Muscle of leg (tissue), 11 donors: ENCODE results near the gene CHST3. TPM values are rescaled to one million over a fixed set of nuclear protein-coding genes. Genes with fewer than 3 reads are reported as not detected.

Source experiments
- DNase-seq: peaks from one replicate; pipeline ENCODE4 v3.0.0; 2013
- H3K27ac ChIP-seq: one replicate; pipeline ENCODE4 v1.5.1; 2013; ENCODE audit warnings: mild to moderate bottlenecking, low read length, control low read depth
- H3K27me3 ChIP-seq: one replicate; pipeline ENCODE4 v1.6.1; 2013; ENCODE audit warnings: low read length; ENCODE audit not compliant: control insufficient read depth, insufficient read depth
- H3K36me3 ChIP-seq: one replicate; pipeline ENCODE4 v1.6.1; 2013; ENCODE audit warnings: low read length; ENCODE audit not compliant: control insufficient read depth, insufficient read depth
- H3K4me1 ChIP-seq: one replicate; pipeline ENCODE4 v1.6.1; 2013; ENCODE audit warnings: low read length; ENCODE audit not compliant: control insufficient read depth, insufficient read depth
- H3K4me3 ChIP-seq: one replicate; pipeline ENCODE4 v1.5.1; 2013; ENCODE audit warnings: low read length, control low read depth
- H3K9me3 ChIP-seq: replicated peaks from 2 replicates; pipeline ENCODE4 v1.6.1; 2013; ENCODE audit warnings: low read depth, low read length; ENCODE audit not compliant: control insufficient read depth
- WGBS: methylation state at CpG from one replicate; pipeline ENCODE4 v1.1.5; 2013; ENCODE audit warnings: missing lambda C conversion rate; ENCODE audit not compliant: insufficient coverage; 5-methylcytosine and 5-hydroxymethylcytosine counted together
- polyA plus RNA-seq, 8 donors: library from polyadenylated mRNA; unstranded; fragments of 120-200 nt; gene quantifications; one replicate each; pipeline versions ENCODE4 v1.2.1 to v1.2.3, GENCODE V29; 2013; ENCODE audit warnings: inconsistent platforms in 1 of 8, low replicate concordance in 1 of 8; ENCODE audit not compliant: insufficient read length in 8 of 8, insufficient read depth in 1 of 8
- total RNA-seq: library from RNA; stranded (reverse); fragments of 120-200 nt; gene quantifications from one replicate; pipeline ENCODE4 v1.2.4, GENCODE V29; 2013

The CHST3 gene
- total and polyA plus RNA-seq, 9 donors = 10.2 to 19.0 (median 13.1) TPM

GRCh38 chr10:72053690-72054089 lies 89.5 kb downstream of the CHST3 start:
- 92% methylated on average over 5 of the region's 7 CpGs for WGBS
- Histone ChIP-seq H3K27ac (no peak overlapping the region), H3K36me3 (no peaks in the 10 kb centered on the region), H3K4me3 (no peak overlapping the region), H3K9me3 (peaks cover 3% of the 10 kb centered on the region), H3K4me1 (no peaks in the 10 kb centered on the region), H3K27me3 (no peaks in the 10 kb centered on the region)
- no peak for DNase-seq

GRCh38 chr10:72056113-72056512 lies 91.9 kb downstream of the CHST3 start:
- no peak overlapping the region for H3K4me3 ChIP-seq
- H3K36me3 ChIP-seq = no peaks in the 10 kb centered on the region
- no peaks in the 10 kb centered on the region for H3K27me3 ChIP-seq
- WGBS = 50% methylated on average over 2 of the region's 5 CpGs
- H3K27ac ChIP-seq = no peak overlapping the region
- H3K9me3 ChIP-seq = no peaks in the 10 kb centered on the region
- no peak for DNase-seq
- H3K4me1 ChIP-seq = no peaks in the 10 kb centered on the region

GRCh38 chr10:72056932-72057751 lies 92.9 kb downstream of the CHST3 start:
- Histone ChIP-seq H3K9me3 (no peaks in the 10 kb centered on the region), H3K36me3 (no peaks in the 10 kb centered on the region), H3K4me1 (no peaks in the 10 kb centered on the region), H3K27me3 (no peaks in the 10 kb centered on the region), H3K4me3 (no peak overlapping the region), H3K27ac (no peak overlapping the region)
- 84% methylated on average over 23 of the region's 25 CpGs for WGBS
- DNase-seq = no peak

- H3K27me3 ChIP-seq = no peaks in the 10 kb centered on the region
- 100% methylated on average over 3 of the region's 12 CpGs for WGBS
- H3K4me3 ChIP-seq = no peak overlapping the region
- H3K4me1 ChIP-seq = no peaks in the 10 kb centered on the region
- no peaks in the 10 kb centered on the region for H3K9me3 ChIP-seq
- H3K27ac ChIP-seq = no peak overlapping the region
- no peaks in the 10 kb centered on the region for H3K36me3 ChIP-seq
- no peak for DNase-seq
Measured at GRCh38 chr10:72058347-72058898, 94.2 kb downstream of the CHST3 start.

- no peak for DNase-seq
- Histone ChIP-seq H3K4me3 (no peak overlapping the region), H3K27ac (no peak overlapping the region), H3K4me1 (no peaks in the 10 kb centered on the region), H3K36me3 (no peaks in the 10 kb centered on the region), H3K27me3 (no peaks in the 10 kb centered on the region), H3K9me3 (no peaks in the 10 kb centered on the region)
- 14% methylated on average over 5 of the region's 21 CpGs for WGBS
Measured at GRCh38 chr10:72058989-72059842, 95.0 kb downstream of the CHST3 start.

- 85% methylated on average over 13 of the region's 19 CpGs for WGBS
- H3K4me1 ChIP-seq = no peaks in the 10 kb centered on the region
- DNase-seq = no peak
Measured at GRCh38 chr10:72059843-72060822, 95.9 kb downstream of the CHST3 start.

GRCh38 chr10:72061491-72061890 lies 97.3 kb downstream of the CHST3 start:
- DNase-seq = no peak
- H3K4me3 ChIP-seq = no peak overlapping the region
- no peaks in the 10 kb centered on the region for H3K9me3 ChIP-seq
- H3K27me3 ChIP-seq = no peaks in the 10 kb centered on the region
- no peak overlapping the region for H3K27ac ChIP-seq
- H3K4me1 ChIP-seq = peaks cover 6% of the 10 kb centered on the region
- no peaks in the 10 kb centered on the region for H3K36me3 ChIP-seq
- 53% methylated on average over 4 of the region's 5 CpGs for WGBS

More at GRCh38 chr10:72059843-72060822, 95.9 kb downstream of the CHST3 start:
- Histone ChIP-seq H3K27ac (no peak overlapping the region), H3K9me3 (no peaks in the 10 kb centered on the region), H3K4me3 (no peak overlapping the region), H3K27me3 (no peaks in the 10 kb centered on the region), H3K36me3 (no peaks in the 10 kb centered on the region)

- Histone ChIP-seq H3K36me3 (no peaks in the 10 kb centered on the region), H3K27me3 (no peaks in the 10 kb centered on the region), H3K4me3 (no peak overlapping the region), H3K27ac (no peak overlapping the region), H3K9me3 (no peaks in the 10 kb centered on the region), H3K4me1 (peaks cover 10% of the 10 kb centered on the region)
- no peak for DNase-seq
- WGBS = 78% methylated on average over 1 of the region's 9 CpGs
Measured at GRCh38 chr10:72061930-72062329, 97.7 kb downstream of the CHST3 start.

GRCh38 chr10:72062382-72062781 lies 98.2 kb downstream of the CHST3 start:
- Histone ChIP-seq H3K4me3 (no peak overlapping the region), H3K27me3 (peaks cover 2% of the 10 kb centered on the region), H3K4me1 (peaks cover 15% of the 10 kb centered on the region), H3K36me3 (no peaks in the 10 kb centered on the region), H3K9me3 (no peaks in the 10 kb centered on the region), H3K27ac (no peak overlapping the region)
- no peak for DNase-seq
- WGBS = 76% methylated on average over 8 of the region's 10 CpGs
